ENCODE results near the gene RRAD. TPM values are rescaled to one million over a fixed set of nuclear protein-coding genes. Genes with fewer than 3 reads are reported as not detected.

RRAD gene
- polyA plus RNA-seq, 1 experiment = 3.8 TPM

GRCh38 chr16:66872943-66873684, 52.2 kb downstream of the RRAD start:
- H3K36me3 ChIP-seq (ENCODE audit: control insufficient read depth, insufficient read depth, low read length) = no peaks in the 10 kb centered on the region
- CTCF ChIA-PET = interaction anchor here (0.6 to 2.1 kb wide), 27 partner anchors 9 to 469 kb away, joined by 3 to 16 read pairs (median 5); partner anchors contain the start of genes CA7, DYNC1LI2 and NAE1
- H3K27me3 ChIP-seq (ENCODE audit: control insufficient read depth, insufficient read depth, low read length) = no peaks in the 10 kb centered on the region
- 0 out of 2 replicates have a peak overlapping the region, but pooled peaks have one; percentile 2 for H3K4me3 ChIP-seq (ENCODE audit: low read depth, low read length)
- POLR2A ChIA-PET = interaction anchor here (0.6 kb wide), 1 partner anchor 69 kb away, joined by 3 read pairs; no protein-coding TSS in a partner anchor
- TF ChIP-seq CTCF (IDR thresholded peaks at IDR 0.05; ENCODE audit: insufficient read depth, low read depth, low read length) = peak; percentile 97
- DNase-seq (ENCODE audit: low read depth) = peak; percentile 97

GRCh38 chr16:66872559-66872942, 52.8 kb downstream of the RRAD start:
- Histone ChIP-seq H3K36me3 (ENCODE audit: control insufficient read depth, insufficient read depth, low read length) (no peaks in the 10 kb centered on the region), H3K27me3 (ENCODE audit: control insufficient read depth, insufficient read depth, low read length) (no peaks in the 10 kb centered on the region), H3K4me3 (ENCODE audit: low read depth, low read length) (no peak overlapping the region)
- CTCF ChIA-PET = interaction anchor here (0.6 to 2.1 kb wide), 26 partner anchors 10 to 649 kb away, joined by 3 to 16 read pairs (median 6); partner anchors contain the start of genes CA7, DYNC1LI2 and NAE1
- TF ChIP-seq CTCF (IDR thresholded peaks at IDR 0.05; ENCODE audit: insufficient read depth, low read depth, low read length) = no peak
- no peak for DNase-seq (ENCODE audit: low read depth)
- POLR2A ChIA-PET = no interaction called here

GRCh38 chr16:66871840-66872239, 53.5 kb downstream of the RRAD start:
- no peak for TF ChIP-seq CTCF (IDR thresholded peaks at IDR 0.05; ENCODE audit: insufficient read depth, low read depth, low read length)
- no peak for DNase-seq (ENCODE audit: low read depth)
- ChIA-PET POLR2A (no interaction called here), CTCF (interaction anchor here (0.6 to 1.8 kb wide), 12 partner anchors 9 to 649 kb away, joined by 3 to 16 read pairs (median 6); partner anchors contain the start of gene NAE1)
- Histone ChIP-seq H3K36me3 (ENCODE audit: control insufficient read depth, insufficient read depth, low read length) (no peaks in the 10 kb centered on the region), H3K4me3 (ENCODE audit: low read depth, low read length) (no peak overlapping the region), H3K27me3 (ENCODE audit: control insufficient read depth, insufficient read depth, low read length) (no peaks in the 10 kb centered on the region)

Other genes starting within 250 kb of the RRAD start
- gene CMTM4, start 228.8 kb downstream of the RRAD start, polyA plus RNA-seq (2011; rRNA removed) = 24.8 and 28.0 TPM in 2 replicates
- gene DYNC1LI2, start 173.9 kb downstream of the RRAD start, polyA plus RNA-seq (2011; rRNA removed) = 82.0 and 82.8 TPM in 2 replicates
- gene TERB1, start 124.0 kb downstream of the RRAD start, polyA plus RNA-seq (2011; rRNA removed) = 0.07 TPM in 1 of 2 replicates, not detected in the other
- 27.3 and 43.6 TPM in 2 replicates for gene NAE1, start 94.6 kb downstream of the RRAD start, polyA plus RNA-seq (2011; rRNA removed)
- not detected in 2 replicates for gene CA7, start 81.1 kb downstream of the RRAD start, polyA plus RNA-seq (2011; rRNA removed)
- 8.1 and 10.3 TPM in 2 replicates for gene PDP2, start 45.0 kb downstream of the RRAD start, polyA plus RNA-seq (2011; rRNA removed)
- not detected in 2 replicates for gene CDH16, start 6.7 kb downstream of the RRAD start, polyA plus RNA-seq (2011; rRNA removed)
- gene CIAO2B, start 8.9 kb upstream of the RRAD start, polyA plus RNA-seq (2011; rRNA removed) = 155 and 171 TPM in 2 replicates
- gene CES2, start 10.0 kb upstream of the RRAD start, polyA plus RNA-seq (2011; rRNA removed) = 23.8 and 33.3 TPM in 2 replicates
- 0.07 and 0.13 TPM in 2 replicates for gene CES3, start 35.7 kb upstream of the RRAD start, polyA plus RNA-seq (2011; rRNA removed)
- gene CES4A, start 63.1 kb upstream of the RRAD start, polyA plus RNA-seq (2011; rRNA removed) = 3.6 and 4.5 TPM in 2 replicates
- 14.7 and 28.4 TPM in 2 replicates for gene CBFB, start 103.6 kb upstream of the RRAD start, polyA plus RNA-seq (2011; rRNA removed)
- gene PHAF1, start 184.4 kb upstream of the RRAD start, polyA plus RNA-seq (2011; rRNA removed) = 20.8 and 27.7 TPM in 2 replicates
- gene B3GNT9, start 225.5 kb upstream of the RRAD start, polyA plus RNA-seq (2011; rRNA removed) = 25.7 and 34.9 TPM in 2 replicates
- gene TRADD, start 234.4 kb upstream of the RRAD start, polyA plus RNA-seq (2011; rRNA removed) = 11.1 and 18.6 TPM in 2 replicates
- gene FBXL8, start 234.4 kb upstream of the RRAD start, polyA plus RNA-seq (2011; rRNA removed) = 4.1 and 5.7 TPM in 2 replicates
- 3.2 and 4.1 TPM in 2 replicates for gene HSF4, start 239.2 kb upstream of the RRAD start, polyA plus RNA-seq (2011; rRNA removed)
- gene NOL3, start 245.0 kb upstream of the RRAD start, polyA plus RNA-seq (2011; rRNA removed) = 12.7 and 14.7 TPM in 2 replicates